GM18508 (cell line): ENCODE measurements around the gene TRAPPC2.
"Not testable (repeated sequence)": the region's sequence is repeated elsewhere in the genome, so short reads cannot be mapped to it uniquely, and the experiment has no call there.

Experiments used
- ATAC-seq: cut with Tn5 transposase; IDR thresholded peaks from one replicate; pipeline ENCODE4 v1.9.1; 2021; ENCODE audit warnings: moderate number of reproducible peaks; ENCODE audit not compliant: insufficient read depth, unreplicated experiment

TRAPPC2 gene

GRCh38 chrX:13750204-13750603 lies 15.8 kb upstream of the TRAPPC2 start:
- no peak for ATAC-seq

DNA sequence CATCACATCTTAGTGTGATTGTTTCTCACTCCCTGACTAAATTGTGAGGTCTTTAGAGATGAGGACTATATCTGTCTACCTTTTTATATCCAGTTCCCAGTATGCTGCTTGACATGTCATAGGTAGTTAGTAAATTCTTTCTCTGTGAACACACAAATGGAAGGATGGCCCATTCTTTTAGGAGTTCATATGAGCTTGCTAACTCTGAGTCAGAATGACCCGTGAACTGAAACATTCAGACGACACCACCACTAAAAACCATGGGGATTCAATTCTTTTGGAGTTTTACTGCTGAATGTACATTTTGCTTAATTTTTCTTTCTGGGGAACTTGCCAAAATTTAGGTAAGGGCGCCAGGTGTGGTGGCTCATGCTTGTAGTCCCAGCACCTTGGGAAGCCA lies 14.1 kb upstream of the TRAPPC2 start:
- ATAC-seq, result no peak

DNA sequence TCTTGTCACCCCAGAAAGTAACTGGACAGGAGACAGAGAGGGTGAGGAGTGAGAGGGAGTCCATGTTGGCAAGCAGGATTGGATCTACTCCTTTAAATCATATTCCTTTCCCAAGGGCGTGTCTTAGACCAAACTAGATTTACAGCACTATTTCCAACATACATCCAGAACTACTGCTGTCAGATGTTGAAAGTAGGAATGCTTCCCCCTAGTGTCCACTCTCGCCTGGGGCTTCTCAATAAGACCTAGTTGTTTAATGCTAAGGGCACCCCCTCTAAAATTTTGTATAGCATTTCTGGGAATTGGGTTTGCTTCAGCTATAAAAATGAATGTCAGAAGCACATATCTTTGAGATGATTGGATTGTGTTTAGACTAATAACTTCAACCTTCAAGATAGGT lies 13.4 kb upstream of the TRAPPC2 start:
- no peak for ATAC-seq

GRCh38 chrX:13742397-13743176 lies 8.2 kb upstream of the TRAPPC2 start:
- peak; percentile 92 for ATAC-seq

GRCh38 chrX:13741695-13742094 lies 7.3 kb upstream of the TRAPPC2 start:
- no peak for ATAC-seq

- ATAC-seq, result no peak
Observed at GRCh38 chrX:13733506-13733905, 914 bp downstream of the TRAPPC2 start.

DNA sequence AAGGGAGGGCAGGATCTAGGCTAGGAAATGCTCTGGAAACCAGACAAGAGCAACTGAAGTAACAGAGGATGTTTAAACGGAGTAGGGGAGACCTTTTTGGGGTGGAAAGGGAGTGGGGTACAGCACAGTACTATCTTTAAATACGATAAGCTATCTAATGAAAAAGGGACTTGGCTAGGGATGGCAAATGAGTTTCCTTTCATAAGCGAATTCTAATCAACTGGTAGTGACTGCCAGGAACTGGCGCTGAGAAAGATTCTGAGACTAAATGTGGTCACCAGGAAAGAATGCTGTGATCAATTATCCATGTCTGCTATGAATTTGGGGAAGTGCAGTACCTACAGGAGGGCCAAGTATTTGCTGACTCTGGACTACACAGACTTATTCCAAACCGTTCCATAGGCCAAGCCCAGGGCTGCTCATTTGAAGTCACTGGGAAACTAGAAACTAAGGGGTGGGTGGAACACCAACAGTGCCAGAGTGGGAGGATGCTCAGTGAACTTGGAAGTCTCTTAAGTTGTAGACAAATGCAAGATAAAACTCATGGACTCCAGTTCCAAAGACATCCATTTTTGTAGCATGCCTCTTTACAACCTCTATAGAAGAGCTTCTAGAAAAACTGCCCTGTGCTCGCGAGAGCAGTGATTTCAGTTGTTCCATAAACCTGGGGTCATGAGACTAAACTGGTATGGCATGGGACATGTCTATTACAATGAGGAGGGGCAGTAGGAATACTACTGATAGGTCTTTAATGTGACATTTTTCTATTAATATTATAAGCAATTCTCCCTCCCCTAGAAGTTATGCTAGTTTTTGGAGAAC lies 2.0 kb downstream of the TRAPPC2 start:
- no peak for ATAC-seq

DNA sequence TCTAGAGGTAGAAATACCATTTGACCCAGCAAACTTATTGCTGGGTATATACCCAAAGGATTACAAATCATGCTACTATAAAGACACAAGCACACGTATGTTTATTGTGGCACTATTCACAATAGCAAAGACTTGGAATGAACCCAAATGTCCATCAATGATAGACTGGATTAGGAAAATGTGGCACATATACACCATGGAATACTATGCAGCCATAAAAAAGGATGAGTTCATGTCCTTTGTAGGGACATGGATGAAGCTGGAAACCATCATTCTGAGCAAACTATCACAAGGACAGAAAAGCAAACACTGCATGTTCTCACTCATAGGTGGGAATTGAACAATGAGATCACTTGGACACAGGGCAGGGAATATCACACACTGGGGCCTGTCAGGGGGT lies 3.9 kb downstream of the TRAPPC2 start:
- not testable (repeated sequence) for ATAC-seq

DNA sequence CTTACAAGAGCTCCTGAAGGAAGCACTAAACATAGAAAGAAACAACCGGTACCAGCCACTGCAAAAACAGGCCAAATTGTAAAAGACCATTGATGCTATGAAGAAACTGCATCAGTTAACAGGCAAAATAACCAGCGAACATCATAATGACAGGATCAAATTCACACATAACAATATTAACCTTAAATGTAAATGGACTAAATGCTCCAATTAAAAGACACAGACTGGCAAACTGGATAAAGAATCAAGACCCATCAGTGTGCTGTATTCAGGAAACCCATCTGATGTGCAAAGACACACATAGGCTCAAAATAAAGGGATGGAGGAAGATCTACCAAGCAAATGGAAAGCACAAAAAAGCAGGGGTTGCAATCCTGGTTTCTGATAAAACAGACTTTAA lies 7.8 kb downstream of the TRAPPC2 start:
- ATAC-seq, result not testable (repeated sequence)

- ATAC-seq, result not testable (repeated sequence)
Observed at GRCh38 chrX:13724878-13725277, 9.5 kb downstream of the TRAPPC2 start.

GRCh38 chrX:13721819-13722519 lies 12.5 kb downstream of the TRAPPC2 start:
- no peak for ATAC-seq

DNA sequence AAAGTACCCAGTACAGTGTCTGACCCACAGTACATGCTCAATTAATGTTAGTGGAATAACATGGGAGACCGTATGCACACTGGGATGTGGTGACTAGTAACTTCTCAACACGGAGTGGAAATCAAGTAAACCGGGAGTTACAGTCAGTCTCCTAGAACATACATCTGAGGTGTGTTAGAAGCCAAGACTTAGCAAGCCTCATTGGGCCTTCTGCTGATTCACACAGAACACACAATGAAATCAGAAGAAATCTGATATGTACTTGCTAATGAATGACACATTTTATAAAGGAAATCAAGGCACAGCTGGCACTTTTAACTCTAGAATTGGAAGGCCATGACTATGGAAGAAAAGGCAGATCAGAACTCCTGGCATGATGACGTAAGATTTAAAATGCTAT lies 13.0 kb downstream of the TRAPPC2 start:
- no peak for ATAC-seq

DNA sequence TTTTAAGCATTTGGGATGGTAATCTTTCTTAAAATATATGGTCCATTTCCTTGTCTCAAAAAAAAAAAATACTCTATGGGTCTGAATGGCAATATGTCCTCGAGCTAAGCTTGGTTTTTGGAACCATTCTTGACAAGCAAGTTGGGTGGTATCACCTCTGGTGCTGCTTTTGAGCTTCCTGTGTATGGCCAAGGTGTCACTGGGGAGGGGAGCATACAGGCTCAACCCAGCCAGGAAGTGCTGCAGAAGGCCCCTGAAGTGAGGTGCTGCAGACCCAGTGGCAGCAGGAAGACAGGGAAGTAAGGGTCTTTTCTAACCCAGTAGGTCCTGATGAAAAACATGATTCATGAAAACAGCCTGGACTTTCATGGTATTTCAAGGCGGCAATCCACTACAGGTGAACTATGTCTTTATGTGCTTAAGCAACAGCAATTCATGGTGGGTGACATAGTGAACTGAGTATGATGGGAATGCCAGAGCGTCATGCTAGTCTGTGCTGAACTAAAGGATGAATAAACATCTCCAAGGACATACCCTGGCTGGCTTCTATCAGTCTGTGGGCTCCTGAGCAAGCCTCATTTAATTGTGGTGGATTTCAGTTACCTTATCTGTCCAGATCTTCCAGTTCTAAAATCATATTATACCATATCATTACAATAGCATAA lies 15.1 kb downstream of the TRAPPC2 start:
- no peak for ATAC-seq

DNA sequence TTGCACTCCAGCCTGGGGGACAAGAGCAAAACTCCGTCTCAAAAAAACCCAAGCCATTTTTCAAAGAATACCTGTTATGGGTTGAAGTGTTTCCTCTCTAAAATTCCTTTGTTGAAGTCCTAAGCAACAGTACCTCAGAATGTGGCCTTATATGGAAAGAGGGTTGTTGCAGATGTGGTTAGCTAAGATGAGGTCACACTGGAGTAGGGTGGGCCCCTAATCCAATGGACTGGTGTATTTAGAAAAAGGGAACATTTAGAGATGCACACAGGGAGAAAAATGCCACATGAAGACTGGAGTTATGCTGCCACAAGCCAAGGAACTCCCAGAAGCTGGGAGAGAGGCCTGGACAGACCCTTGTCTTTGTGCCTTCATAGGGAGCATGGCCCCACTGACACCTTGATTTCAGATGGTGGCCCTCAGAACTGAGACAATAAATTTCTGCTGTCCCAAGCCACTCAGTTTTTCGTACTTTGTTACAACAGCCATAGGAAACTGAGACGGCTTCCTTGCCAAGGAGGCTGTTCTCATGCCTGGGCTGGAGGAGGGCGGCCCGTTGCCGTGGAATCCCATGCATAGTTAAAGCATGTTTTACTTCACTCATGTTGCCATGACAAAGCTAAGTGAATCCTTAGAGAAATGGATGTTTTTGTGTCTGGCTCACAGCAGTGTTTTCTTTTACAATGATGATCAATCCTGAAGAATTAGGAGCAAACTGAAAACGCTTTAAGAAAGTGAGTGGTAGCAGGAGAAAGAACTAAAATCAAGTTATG lies 16.5 kb downstream of the TRAPPC2 start:
- ATAC-seq, result no peak

DNA sequence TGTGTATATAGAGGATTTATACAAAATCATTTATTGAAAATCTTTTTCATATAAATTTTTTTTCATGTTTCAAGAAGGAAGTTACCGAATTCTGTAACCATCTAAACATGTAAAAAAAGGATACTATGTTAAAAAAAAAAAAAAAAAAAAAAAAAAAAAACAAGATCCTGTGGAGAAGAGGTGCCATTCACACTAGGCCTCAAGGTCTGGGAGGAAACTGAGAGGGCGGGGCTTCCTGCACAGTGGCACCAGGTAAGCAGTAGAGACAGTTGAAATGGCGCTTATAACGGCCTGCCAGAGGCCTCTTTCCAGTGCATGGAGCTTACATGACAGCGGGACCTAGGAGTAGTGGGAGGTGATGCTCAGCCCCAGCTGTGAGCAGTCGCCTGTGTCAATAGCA lies 17.5 kb downstream of the TRAPPC2 start:
- no peak for ATAC-seq

- ATAC-seq, result no peak
Observed at GRCh38 chrX:13716455-13716854, 18.0 kb downstream of the TRAPPC2 start.

GRCh38 chrX:13711141-13711540 lies 23.3 kb downstream of the TRAPPC2 start:
- ATAC-seq, result no peak

DNA sequence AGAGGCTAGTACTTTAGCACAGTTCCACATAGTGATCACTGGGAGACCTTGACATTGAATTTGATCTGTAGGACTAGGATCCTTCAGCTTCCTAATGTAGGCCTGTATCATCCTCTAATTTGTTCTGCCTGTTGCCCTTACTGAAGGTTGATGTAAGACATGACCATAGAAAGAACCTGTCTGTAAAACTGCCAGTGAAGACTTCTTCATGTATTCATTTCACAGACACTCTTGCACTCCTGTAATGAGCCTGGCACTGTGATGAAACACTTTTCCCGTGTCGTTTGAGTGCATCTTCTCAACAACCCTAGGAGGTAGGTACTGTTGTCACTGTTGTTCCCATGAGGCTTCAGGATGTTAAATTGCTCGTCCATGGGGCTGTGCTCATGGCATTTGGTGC lies 30.8 kb downstream of the TRAPPC2 start:
- ATAC-seq, result no peak

DNA sequence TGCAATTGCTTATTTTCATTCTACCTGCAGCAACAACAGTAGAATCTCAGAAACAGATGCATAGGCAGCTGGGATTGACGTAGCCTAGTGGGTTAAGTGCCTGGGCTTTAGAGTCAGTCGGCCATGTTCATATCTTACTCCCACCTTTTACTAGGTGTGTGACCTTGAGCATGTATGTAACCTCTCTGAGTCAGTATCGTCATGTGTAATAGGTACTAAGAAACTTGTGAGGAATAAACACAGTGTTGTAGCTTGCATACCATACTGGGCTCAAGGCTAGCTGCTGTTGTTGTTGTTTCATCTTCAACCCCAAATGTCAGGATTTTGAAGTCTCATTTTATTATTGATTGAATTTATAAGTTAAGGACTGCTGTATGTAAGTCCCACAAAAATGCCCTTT lies 31.3 kb downstream of the TRAPPC2 start:
- ATAC-seq, result no peak
